Measurements from ENCODE around the gene ZNF497.

GRCh38 chr19:58372311-58373133 is 10.0 kb upstream of the ZNF497 start:
- TF ChIP-seq CREB1 (IDR thresholded peaks at IDR 0.05; ENCODE audit: low read depth) (no peak), TEAD4 (IDR thresholded peaks at IDR 0.05) (no peak), ZBTB7A (IDR thresholded peaks at IDR 0.05; ENCODE audit: low read depth) (no peak), EP300 (IDR thresholded peaks at IDR 0.05; ENCODE audit: borderline replicate concordance) (no peak), TAF1 (IDR thresholded peaks at IDR 0.05; ENCODE audit: low read depth) (no peak), REST (IDR thresholded peaks at IDR 0.05; ENCODE audit: low read depth) (no peak), CEBPB (IDR thresholded peaks at IDR 0.05) (no peak), NFIC (IDR thresholded peaks at IDR 0.05) (no peak), RAD21 (IDR thresholded peaks at IDR 0.05; ENCODE audit: low read depth) (no peak), YY1 (IDR thresholded peaks at IDR 0.05; ENCODE audit: low read depth) (no peak)

Measured in Ishikawa (cell line).